HFF-Myc (cell line): Measurements from ENCODE around the gene MAPKAPK2.

Source experiments
- DNase-seq: peaks from one replicate; pipeline ENCODE4 v3.0.0-alpha.2; 2011; ENCODE audit warnings: low read depth; ENCODE audit errors: extremely low read depth
- H3K4me3 ChIP-seq: replicated peaks from 2 replicates; pipeline ENCODE4 v1.5.1; 2011; ENCODE audit warnings: low read depth, mild to moderate bottlenecking, control low read depth, low read length
- CTCF ChIP-seq: IDR thresholded peaks from 2 replicates; pipeline ENCODE4 v1.5.1; 2012; ENCODE audit warnings: mild to moderate bottlenecking, low read depth, low read length, control low read depth; ENCODE audit errors: missing control alignments

MAPKAPK2 gene

GRCh38 chr1:206680279-206680678 lies 4.4 kb upstream of the MAPKAPK2 start:
- no peak for DNase-seq
- no peak overlapping the region for H3K4me3 ChIP-seq
- no peak for TF ChIP-seq CTCF

- DNase-seq = no peak
- H3K4me3 ChIP-seq = no peak overlapping the region
- no peak for TF ChIP-seq CTCF
These were observed 3.3 kb upstream of the MAPKAPK2 start for GRCh38 chr1:206681359-206681758.

GRCh38 chr1:206682111-206682510 lies 2.6 kb upstream of the MAPKAPK2 start:
- no peak for TF ChIP-seq CTCF
- H3K4me3 ChIP-seq = no peak overlapping the region
- DNase-seq = no peak

DNA sequence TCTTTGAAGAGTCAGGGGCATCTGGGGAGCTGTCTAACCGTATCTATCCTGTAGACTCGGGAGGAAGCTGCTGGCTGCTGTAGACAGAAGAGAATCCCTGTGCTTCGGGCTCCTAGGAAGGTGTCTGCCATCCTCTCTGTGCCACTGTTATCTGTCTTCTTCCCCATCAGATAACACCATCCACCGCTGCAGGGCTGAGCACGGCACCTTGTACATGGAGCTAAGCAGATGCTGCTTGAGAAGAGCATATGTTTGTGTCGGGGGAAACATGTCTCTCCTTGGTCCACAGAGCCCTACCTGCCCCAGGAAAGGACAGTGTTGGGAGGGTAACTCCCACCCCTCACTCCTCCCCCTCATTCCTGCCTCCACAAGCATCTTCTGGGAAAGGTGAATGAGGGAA lies 1.4 kb upstream of the MAPKAPK2 start:
- H3K4me3 ChIP-seq = no peak overlapping the region
- no peak for DNase-seq
- no peak for TF ChIP-seq CTCF

- H3K4me3 ChIP-seq = peak overlapping the region; percentile 35; the same call in 1 of the 2 replicates
- TF ChIP-seq CTCF = no peak
- no peak for DNase-seq
These were observed 702 bp upstream of the MAPKAPK2 start for GRCh38 chr1:206684003-206684402.

DNA sequence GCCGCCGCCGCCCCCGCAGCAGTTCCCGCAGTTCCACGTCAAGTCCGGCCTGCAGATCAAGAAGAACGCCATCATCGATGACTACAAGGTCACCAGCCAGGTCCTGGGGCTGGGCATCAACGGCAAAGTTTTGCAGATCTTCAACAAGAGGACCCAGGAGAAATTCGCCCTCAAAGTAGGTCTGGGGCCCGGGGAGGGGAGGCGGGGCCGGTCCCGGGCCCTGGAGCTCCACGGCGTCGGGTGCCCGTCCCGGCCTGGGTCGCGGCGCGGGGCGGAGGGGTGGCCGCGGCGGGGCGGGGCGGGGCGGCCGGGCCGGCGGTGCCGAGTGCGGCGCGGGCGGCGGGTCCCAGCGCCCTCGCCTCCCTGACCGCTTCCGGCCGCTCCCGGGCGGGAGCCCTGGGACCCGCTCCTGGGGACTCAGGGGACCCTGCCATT lies 646 bp downstream of the MAPKAPK2 start:
- no peak for TF ChIP-seq CTCF
- no peak for DNase-seq
- peak overlapping the region; percentile 83 for H3K4me3 ChIP-seq

- H3K4me3 ChIP-seq = peak overlapping the region; percentile 83
- DNase-seq = no peak
- TF ChIP-seq CTCF = no peak
These were observed 1.2 kb downstream of the MAPKAPK2 start for GRCh38 chr1:206685769-206686477.
